SKM-1 (cell line): ENCODE results near the gene PF4V1.

Source experiments
- DNase-seq: peaks from one replicate; lab custom pipeline; 2025; ENCODE audit not compliant: unreplicated experiment; lab: John Stamatoyannopoulos, UW

The PF4V1 gene

GRCh38 chr4:73902038-73902637 is 49.0 kb downstream of the PF4V1 start:
- DNase-seq = no peak

- no peak for DNase-seq
These were observed 49.9 kb downstream of the PF4V1 start for GRCh38 chr4:73902817-73903547.
